IgD-negative memory B cell (primary cell): Measurements from ENCODE around the gene FAAH2. TPM values are rescaled to one million over a fixed set of nuclear protein-coding genes. Genes with fewer than 3 reads are reported as not detected.
"Not testable (repeated sequence)": the region's sequence is repeated elsewhere in the genome, so short reads cannot be mapped to it uniquely, and the experiment has no call there.

Source experiments
- H3K27ac Mint-ChIP-seq, 3 donors: one replicate each; pipeline ENCODE4 v1.8.0; 2020 to 2022; ENCODE audit warnings: mild to moderate bottlenecking in 3 of 3, mixed read lengths in 3 of 3, moderate library complexity in 1 of 3
- H3K27me3 Mint-ChIP-seq: one replicate; pipeline ENCODE4 v1.8.0; 2021; ENCODE audit warnings: mixed read lengths
- H3K36me3 Mint-ChIP-seq: one replicate; pipeline ENCODE4 v1.8.0; 2020; ENCODE audit warnings: mild to moderate bottlenecking, mixed read lengths
- H3K4me1 Mint-ChIP-seq, 3 donors: one replicate each; pipeline ENCODE4 v1.8.0; 2020 to 2022; ENCODE audit warnings: mixed read lengths in 3 of 3, mild to moderate bottlenecking in 1 of 3
- H3K4me3 Mint-ChIP-seq, 4 donors: one replicate each; pipeline ENCODE4 v1.8.0; 2020 to 2022; ENCODE audit warnings: mild to moderate bottlenecking in 4 of 4, mixed read lengths in 4 of 4, moderate library complexity in 3 of 4
- H3K9me3 Mint-ChIP-seq, 3 donors: one replicate each; pipeline ENCODE4 v1.8.0; 2020 to 2021; ENCODE audit warnings: mixed read lengths in 3 of 3, mild to moderate bottlenecking in 1 of 3
- polyA plus RNA-seq: library from polyadenylated mRNA; unstranded; fragments of 300-500 nt; fragmentation: Illumina TruSeq; gene quantifications from one replicate; pipeline ENCODE4 v1.2.3, GENCODE V29; 2021

Gene FAAH2
- polyA plus RNA-seq, 1 donor from 2014 or later: 3.6 TPM

- not testable (repeated sequence) for H3K27me3 Mint-ChIP-seq
These were observed 49.3 kb downstream of the FAAH2 start for GRCh38 chrX:57335790-57336189.

GRCh38 chrX:57353472-57354132 is 67.1 kb downstream of the FAAH2 start:
- Mint-ChIP-seq H3K27me3 (no peaks in the 10 kb centered on the region), H3K4me1 (no peaks in the 10 kb centered on the region), H3K36me3 (peaks cover 2% of the 10 kb centered on the region), H3K27ac (no peak overlapping the region), H3K4me3 (no peak overlapping the region), H3K9me3 (peaks cover 4 to 12% (median 5%) of the 10 kb centered on the region in 3 donors)

More at GRCh38 chrX:57335790-57336189, 49.3 kb downstream of the FAAH2 start:
- H3K4me1 Mint-ChIP-seq, H3K27ac Mint-ChIP-seq, H3K9me3 Mint-ChIP-seq, H3K4me3 Mint-ChIP-seq, H3K36me3 Mint-ChIP-seq: not testable (repeated sequence)

- Mint-ChIP-seq H3K4me1 (no peaks in the 10 kb centered on the region), H3K27me3 (peaks cover 2% of the 10 kb centered on the region), H3K4me3 (no peak overlapping the region), H3K36me3 (peaks cover 3% of the 10 kb centered on the region), H3K27ac (no peak overlapping the region), H3K9me3 (peaks cover 0 to 1% (median 0%) of the 10 kb centered on the region in 3 donors)
These were observed 77.6 kb downstream of the FAAH2 start for GRCh38 chrX:57364145-57364544.

DNA sequence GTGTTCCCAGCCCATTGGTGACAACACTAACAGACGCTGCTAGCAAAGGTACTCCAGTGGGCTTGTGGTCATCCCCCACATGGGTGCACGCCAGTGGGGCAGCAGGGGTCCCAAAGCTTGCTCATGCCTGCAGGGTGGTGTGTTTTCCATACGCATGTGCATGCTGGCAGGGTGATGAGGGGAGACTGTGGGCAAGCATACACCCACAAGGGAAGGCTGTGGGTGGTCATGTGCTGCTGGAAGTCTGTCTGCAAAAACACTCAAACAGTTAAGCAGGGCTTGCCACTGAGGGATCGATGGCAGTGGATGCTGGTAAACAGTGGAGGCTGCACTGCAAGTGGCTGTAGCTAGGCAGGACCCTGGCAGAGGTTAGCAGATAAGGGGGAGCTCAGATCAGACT is 79.9 kb downstream of the FAAH2 start:
- H3K4me3 Mint-ChIP-seq: no peak overlapping the region
- peaks cover 3% of the 10 kb centered on the region for H3K36me3 Mint-ChIP-seq
- H3K9me3 Mint-ChIP-seq: peaks cover 0 to 1% (median 0%) of the 10 kb centered on the region in 3 donors
- no peaks in the 10 kb centered on the region for H3K4me1 Mint-ChIP-seq
- no peak overlapping the region for H3K27ac Mint-ChIP-seq
- H3K27me3 Mint-ChIP-seq: peaks cover 2% of the 10 kb centered on the region

GRCh38 chrX:57367649-57368048 is 81.1 kb downstream of the FAAH2 start:
- H3K4me1 Mint-ChIP-seq: no peaks in the 10 kb centered on the region
- H3K27me3 Mint-ChIP-seq: peaks cover 2% of the 10 kb centered on the region
- peaks cover 3% of the 10 kb centered on the region for H3K36me3 Mint-ChIP-seq

GRCh38 chrX:57368158-57368557 is 81.7 kb downstream of the FAAH2 start:
- Mint-ChIP-seq H3K36me3 (peaks cover 3% of the 10 kb centered on the region), H3K4me3 (no peak overlapping the region), H3K9me3 (no peaks in the 10 kb centered on the region), H3K27me3 (peaks cover 2% of the 10 kb centered on the region), H3K27ac (no peak overlapping the region), H3K4me1 (no peaks in the 10 kb centered on the region)

More at GRCh38 chrX:57367649-57368048, 81.1 kb downstream of the FAAH2 start:
- no peak overlapping the region for H3K4me3 Mint-ChIP-seq
- no peaks in the 10 kb centered on the region for H3K9me3 Mint-ChIP-seq
- no peak overlapping the region for H3K27ac Mint-ChIP-seq

GRCh38 chrX:57379296-57379695 is 92.8 kb downstream of the FAAH2 start:
- no peaks in the 10 kb centered on the region for H3K9me3 Mint-ChIP-seq
- H3K27ac Mint-ChIP-seq: no peak overlapping the region

GRCh38 chrX:57380026-57380796 is 93.7 kb downstream of the FAAH2 start:
- Mint-ChIP-seq H3K9me3 (no peaks in the 10 kb centered on the region), H3K27ac (no peak overlapping the region), H3K27me3 (peaks cover 2% of the 10 kb centered on the region), H3K36me3 (peaks cover 4% of the 10 kb centered on the region), H3K4me3 (no peak overlapping the region), H3K4me1 (no peaks in the 10 kb centered on the region)

More at GRCh38 chrX:57379296-57379695, 92.8 kb downstream of the FAAH2 start:
- no peak overlapping the region for H3K4me3 Mint-ChIP-seq
- peaks cover 4% of the 10 kb centered on the region for H3K36me3 Mint-ChIP-seq
- peaks cover 2% of the 10 kb centered on the region for H3K27me3 Mint-ChIP-seq
- no peaks in the 10 kb centered on the region for H3K4me1 Mint-ChIP-seq

DNA sequence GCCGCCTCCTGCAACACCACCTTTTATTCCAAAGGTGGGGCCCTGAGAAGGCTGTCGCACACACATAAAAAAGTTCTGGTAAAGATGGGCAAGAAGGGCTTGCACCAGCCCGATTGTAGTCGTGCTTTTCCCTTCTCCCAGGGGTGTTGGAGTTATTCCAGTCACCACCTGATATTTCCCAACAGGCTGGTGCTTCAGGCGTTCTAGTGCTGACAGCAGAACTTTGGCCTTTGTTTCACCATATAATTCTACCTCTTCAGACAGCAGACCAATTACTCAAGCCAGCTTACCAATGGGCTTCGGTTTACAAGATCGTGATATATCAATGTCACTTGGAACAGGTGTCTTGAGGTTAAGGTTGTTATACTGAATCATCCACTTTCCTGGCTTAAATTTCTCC is 107.7 kb downstream of the FAAH2 start:
- peaks cover 12% of the 10 kb centered on the region for H3K36me3 Mint-ChIP-seq
- not testable (repeated sequence) for H3K27me3 Mint-ChIP-seq, H3K9me3 Mint-ChIP-seq, H3K27ac Mint-ChIP-seq, H3K4me3 Mint-ChIP-seq, H3K4me1 Mint-ChIP-seq

DNA sequence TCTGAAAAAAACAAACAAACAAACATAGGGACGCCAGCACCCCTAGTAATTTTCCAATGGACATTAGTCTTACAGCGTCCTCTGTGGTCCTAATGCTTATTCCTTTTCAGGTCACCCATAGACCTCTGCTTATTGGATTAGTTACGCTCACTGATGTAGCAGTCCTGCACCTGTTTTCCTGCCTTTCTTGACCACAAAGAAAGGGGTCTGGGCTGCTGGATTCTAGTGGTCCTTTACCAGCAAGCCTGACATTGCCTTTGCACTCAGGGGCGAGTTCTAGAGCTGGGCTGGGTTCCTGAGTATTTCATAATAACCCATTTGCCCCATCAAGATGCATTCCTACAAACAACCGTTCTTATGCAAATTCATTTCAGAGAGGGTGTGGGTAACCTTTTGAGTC is 116.7 kb downstream of the FAAH2 start:
- not testable (repeated sequence) for H3K4me1 Mint-ChIP-seq, H3K27me3 Mint-ChIP-seq, H3K36me3 Mint-ChIP-seq, H3K27ac Mint-ChIP-seq, H3K4me3 Mint-ChIP-seq
- peaks cover 2 to 17% (median 8%) of the 10 kb centered on the region in 3 donors for H3K9me3 Mint-ChIP-seq

- no peak overlapping the region for H3K4me3 Mint-ChIP-seq
- H3K9me3 Mint-ChIP-seq: peaks cover 3 to 17% (median 8%) of the 10 kb centered on the region in 3 donors
- no peaks in the 10 kb centered on the region for H3K36me3 Mint-ChIP-seq
- no peak overlapping the region for H3K27ac Mint-ChIP-seq
- H3K27me3 Mint-ChIP-seq: peaks cover 2% of the 10 kb centered on the region
- H3K4me1 Mint-ChIP-seq: no peaks in the 10 kb centered on the region
These were observed 119.6 kb downstream of the FAAH2 start for GRCh38 chrX:57406149-57406548.

DNA sequence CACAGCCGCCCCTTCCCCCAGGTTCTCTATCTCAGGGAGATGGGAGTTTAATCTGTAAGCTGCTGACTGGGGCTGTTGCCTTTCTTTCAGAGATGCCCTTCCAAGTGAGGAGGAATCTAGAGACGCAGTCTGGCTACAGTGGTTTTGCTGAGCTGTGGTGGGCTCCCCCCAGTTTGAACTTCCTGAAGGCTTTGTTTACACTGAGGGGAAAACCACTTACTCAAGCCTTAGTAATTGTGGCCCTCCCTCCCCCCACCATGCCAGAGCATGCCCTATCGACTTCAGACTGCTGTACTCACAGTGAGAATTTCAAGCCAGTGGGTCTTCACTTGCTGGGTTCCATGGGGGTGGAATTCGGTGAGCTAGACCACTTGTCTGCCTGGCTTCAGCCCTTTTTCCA is 131.3 kb downstream of the FAAH2 start:
- H3K36me3 Mint-ChIP-seq: no peaks in the 10 kb centered on the region
- no peak overlapping the region for H3K27ac Mint-ChIP-seq
- no peaks in the 10 kb centered on the region for H3K27me3 Mint-ChIP-seq
- H3K4me3 Mint-ChIP-seq: no peak overlapping the region
- peaks cover 0 to 10% (median 4%) of the 10 kb centered on the region in 3 donors for H3K9me3 Mint-ChIP-seq
- H3K4me1 Mint-ChIP-seq: peaks cover 0 to 1% (median 0%) of the 10 kb centered on the region in 3 donors

DNA sequence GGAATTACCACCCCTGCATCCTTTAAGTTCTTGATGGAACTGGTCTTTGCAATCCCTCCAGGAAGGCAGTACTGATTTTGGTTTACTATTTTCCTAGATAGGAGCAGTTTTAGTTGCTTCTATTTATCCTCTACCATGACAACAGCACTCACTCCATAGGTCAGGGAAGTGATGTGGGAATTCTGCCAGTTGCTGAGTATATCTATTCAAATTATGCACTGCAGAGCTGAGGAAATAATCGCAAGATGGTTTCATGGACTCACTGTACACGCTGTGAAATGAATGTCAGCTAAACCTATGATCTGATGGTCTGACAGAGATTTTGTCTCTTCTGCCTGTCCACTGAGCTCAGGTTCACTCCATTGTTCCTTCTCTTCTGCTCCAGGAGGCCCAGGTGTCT is 135.8 kb downstream of the FAAH2 start:
- peaks cover 5% of the 10 kb centered on the region for H3K27me3 Mint-ChIP-seq
- no peaks in the 10 kb centered on the region for H3K4me1 Mint-ChIP-seq
- peaks cover 0 to 2% (median 0%) of the 10 kb centered on the region in 3 donors for H3K9me3 Mint-ChIP-seq
- no peaks in the 10 kb centered on the region for H3K36me3 Mint-ChIP-seq
- H3K27ac Mint-ChIP-seq: no peak overlapping the region
- no peak overlapping the region for H3K4me3 Mint-ChIP-seq

GRCh38 chrX:57422790-57423189 is 136.3 kb downstream of the FAAH2 start:
- H3K27me3 Mint-ChIP-seq: peaks cover 5% of the 10 kb centered on the region
- H3K9me3 Mint-ChIP-seq: peaks cover 0 to 2% (median 0%) of the 10 kb centered on the region in 3 donors
- no peaks in the 10 kb centered on the region for H3K4me1 Mint-ChIP-seq
- H3K27ac Mint-ChIP-seq: no peak overlapping the region
- H3K4me3 Mint-ChIP-seq: no peak overlapping the region
- H3K36me3 Mint-ChIP-seq: no peaks in the 10 kb centered on the region

- Mint-ChIP-seq H3K27me3 (no peaks in the 10 kb centered on the region), H3K4me3 (no peak overlapping the region), H3K27ac (no peak overlapping the region), H3K9me3 (peaks cover 0 to under 1% (median 0%) of the 10 kb centered on the region in 3 donors), H3K4me1 (no peaks in the 10 kb centered on the region), H3K36me3 (peaks cover 5% of the 10 kb centered on the region)
These were observed 158.6 kb downstream of the FAAH2 start for GRCh38 chrX:57445076-57445475.

GRCh38 chrX:57445832-57446231 is 159.3 kb downstream of the FAAH2 start:
- Mint-ChIP-seq H3K27ac (no peak overlapping the region), H3K27me3 (no peaks in the 10 kb centered on the region), H3K4me3 (no peak overlapping the region), H3K9me3 (no peaks in the 10 kb centered on the region), H3K36me3 (peaks cover 5% of the 10 kb centered on the region), H3K4me1 (no peaks in the 10 kb centered on the region)
